Rectal smooth muscle tissue (tissue), 1 donor: ENCODE results near the gene RRM2.

Experiments used
- H3K27ac ChIP-seq: one replicate; pipeline ENCODE4 v1.7.0; 2013; ENCODE audit warnings: low read depth, low read length, inconsistent platforms
- H3K27me3 ChIP-seq: one replicate; pipeline ENCODE4 v1.7.0; 2013; ENCODE audit warnings: low read length; ENCODE audit not compliant: control insufficient read depth, insufficient read depth
- H3K36me3 ChIP-seq: one replicate; pipeline ENCODE4 v1.7.0; 2013; ENCODE audit warnings: low read length; ENCODE audit not compliant: control insufficient read depth, insufficient read depth
- H3K4me1 ChIP-seq: one replicate; pipeline ENCODE4 v1.7.0; 2013; ENCODE audit warnings: low read length; ENCODE audit not compliant: control insufficient read depth, insufficient read depth
- H3K4me3 ChIP-seq: one replicate; pipeline ENCODE4 v1.7.0; 2013; ENCODE audit warnings: low read length
- H3K9ac ChIP-seq: one replicate; pipeline ENCODE4 v1.7.0; 2013; ENCODE audit warnings: low read length

The RRM2 gene

GRCh38 chr2:10165861-10166675 is 43.5 kb downstream of the RRM2 start:
- Histone ChIP-seq H3K4me3 (no peak overlapping the region), H3K36me3 (no peaks in the 10 kb centered on the region), H3K27ac (no peak overlapping the region), H3K9ac (no peak overlapping the region), H3K4me1 (no peaks in the 10 kb centered on the region), H3K27me3 (no peaks in the 10 kb centered on the region)

GRCh38 chr2:10166676-10167292 is 44.2 kb downstream of the RRM2 start:
- H3K36me3 ChIP-seq = no peaks in the 10 kb centered on the region
- no peak overlapping the region for H3K27ac ChIP-seq
- no peaks in the 10 kb centered on the region for H3K4me1 ChIP-seq
- no peaks in the 10 kb centered on the region for H3K27me3 ChIP-seq
- H3K4me3 ChIP-seq = no peak overlapping the region
- no peak overlapping the region for H3K9ac ChIP-seq

GRCh38 chr2:10167316-10167715 is 44.8 kb downstream of the RRM2 start:
- Histone ChIP-seq H3K4me1 (no peaks in the 10 kb centered on the region), H3K27me3 (no peaks in the 10 kb centered on the region), H3K9ac (no peak overlapping the region), H3K27ac (no peak overlapping the region), H3K4me3 (no peak overlapping the region), H3K36me3 (no peaks in the 10 kb centered on the region)

GRCh38 chr2:10168221-10168620 is 45.7 kb downstream of the RRM2 start:
- no peak overlapping the region for H3K27ac ChIP-seq
- no peaks in the 10 kb centered on the region for H3K36me3 ChIP-seq
- no peaks in the 10 kb centered on the region for H3K4me1 ChIP-seq

GRCh38 chr2:10169053-10169578 is 46.6 kb downstream of the RRM2 start:
- no peak overlapping the region for H3K27ac ChIP-seq
- no peaks in the 10 kb centered on the region for H3K4me1 ChIP-seq
- H3K9ac ChIP-seq = no peak overlapping the region
- no peaks in the 10 kb centered on the region for H3K36me3 ChIP-seq
- no peak overlapping the region for H3K4me3 ChIP-seq
- no peaks in the 10 kb centered on the region for H3K27me3 ChIP-seq

More at GRCh38 chr2:10168221-10168620, 45.7 kb downstream of the RRM2 start:
- Histone ChIP-seq H3K4me3 (no peak overlapping the region), H3K9ac (no peak overlapping the region), H3K27me3 (no peaks in the 10 kb centered on the region)

GRCh38 chr2:10169581-10169980 is 47.0 kb downstream of the RRM2 start:
- Histone ChIP-seq H3K36me3 (no peaks in the 10 kb centered on the region), H3K27ac (no peak overlapping the region), H3K4me1 (no peaks in the 10 kb centered on the region), H3K9ac (no peak overlapping the region), H3K4me3 (no peak overlapping the region), H3K27me3 (no peaks in the 10 kb centered on the region)

GRCh38 chr2:10170256-10170655 is 47.7 kb downstream of the RRM2 start:
- Histone ChIP-seq H3K4me1 (no peaks in the 10 kb centered on the region), H3K9ac (no peak overlapping the region), H3K4me3 (no peak overlapping the region), H3K27ac (no peak overlapping the region), H3K36me3 (no peaks in the 10 kb centered on the region), H3K27me3 (no peaks in the 10 kb centered on the region)

- Histone ChIP-seq H3K4me1 (no peaks in the 10 kb centered on the region), H3K27me3 (no peaks in the 10 kb centered on the region), H3K9ac (no peak overlapping the region), H3K36me3 (no peaks in the 10 kb centered on the region), H3K27ac (no peak overlapping the region), H3K4me3 (no peak overlapping the region)
Measured at GRCh38 chr2:10171006-10171800, 48.7 kb downstream of the RRM2 start.

- H3K9ac ChIP-seq = no peak overlapping the region
- no peaks in the 10 kb centered on the region for H3K27me3 ChIP-seq
- H3K4me3 ChIP-seq = no peak overlapping the region
- no peak overlapping the region for H3K27ac ChIP-seq
- H3K36me3 ChIP-seq = no peaks in the 10 kb centered on the region
- no peaks in the 10 kb centered on the region for H3K4me1 ChIP-seq
Measured at GRCh38 chr2:10172033-10172871, 49.7 kb downstream of the RRM2 start.

GRCh38 chr2:10173258-10174005 is 50.9 kb downstream of the RRM2 start:
- H3K36me3 ChIP-seq = no peaks in the 10 kb centered on the region
- no peak overlapping the region for H3K9ac ChIP-seq
- H3K27ac ChIP-seq = no peak overlapping the region
- H3K27me3 ChIP-seq = no peaks in the 10 kb centered on the region
- no peaks in the 10 kb centered on the region for H3K4me1 ChIP-seq
- H3K4me3 ChIP-seq = no peak overlapping the region

- Histone ChIP-seq H3K27ac (no peak overlapping the region), H3K27me3 (no peaks in the 10 kb centered on the region), H3K9ac (no peak overlapping the region), H3K4me1 (no peaks in the 10 kb centered on the region), H3K4me3 (no peak overlapping the region), H3K36me3 (no peaks in the 10 kb centered on the region)
Measured at GRCh38 chr2:10174173-10174572, 51.6 kb downstream of the RRM2 start.
